ENCODE measurements around the gene KCNQ2.
A peak's percentile ranks its signal among the peaks of the same experiment; 100 is the strongest.
"Not testable (repeated sequence)": the region's sequence is repeated elsewhere in the genome, so short reads cannot be mapped to it uniquely, and the experiment has no call there.

The KCNQ2 gene

DNA sequence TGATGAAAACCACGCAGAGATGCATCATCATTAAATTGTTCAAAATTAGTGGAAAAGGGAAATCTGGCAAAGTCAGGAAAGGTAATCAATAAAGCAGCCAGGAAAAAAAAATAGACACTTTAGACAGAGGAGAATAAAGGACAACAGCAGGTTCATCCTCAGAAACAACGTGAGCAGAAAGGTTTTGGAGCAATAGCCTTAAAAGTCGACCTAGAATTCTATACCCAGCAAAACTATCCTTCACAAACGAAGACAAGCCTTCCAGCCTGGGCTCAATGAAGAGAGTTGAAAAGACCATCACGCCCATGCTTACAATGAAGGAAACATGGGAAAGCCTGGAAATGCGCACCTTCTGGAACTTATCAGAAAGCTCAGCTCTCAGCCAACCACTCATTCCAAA, 86.6 kb downstream of the KCNQ2 start:
- DNase-seq (ENCODE audit: low spot score), result no peak

DNA sequence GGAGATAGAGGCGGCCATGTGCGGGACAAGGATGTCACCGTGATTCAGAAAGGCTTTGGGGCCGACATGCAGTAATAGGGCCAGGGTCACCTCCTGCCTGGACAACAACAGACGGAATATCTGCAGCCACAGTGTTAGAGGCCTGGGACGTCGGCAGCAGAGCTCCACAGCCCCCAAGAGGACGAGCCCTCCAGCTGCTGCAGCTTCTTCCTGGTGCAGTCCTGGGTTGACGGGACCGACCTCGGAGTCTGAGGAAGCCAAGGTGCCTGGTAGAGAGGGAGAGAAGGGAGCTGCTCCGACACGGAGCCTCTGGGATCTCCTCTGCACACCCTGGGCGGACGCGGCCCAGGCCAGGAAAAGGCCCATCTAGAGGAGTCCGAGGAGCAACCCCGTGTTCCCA, 88.1 kb downstream of the KCNQ2 start:
- no peak for DNase-seq (ENCODE audit: low spot score)

DNA sequence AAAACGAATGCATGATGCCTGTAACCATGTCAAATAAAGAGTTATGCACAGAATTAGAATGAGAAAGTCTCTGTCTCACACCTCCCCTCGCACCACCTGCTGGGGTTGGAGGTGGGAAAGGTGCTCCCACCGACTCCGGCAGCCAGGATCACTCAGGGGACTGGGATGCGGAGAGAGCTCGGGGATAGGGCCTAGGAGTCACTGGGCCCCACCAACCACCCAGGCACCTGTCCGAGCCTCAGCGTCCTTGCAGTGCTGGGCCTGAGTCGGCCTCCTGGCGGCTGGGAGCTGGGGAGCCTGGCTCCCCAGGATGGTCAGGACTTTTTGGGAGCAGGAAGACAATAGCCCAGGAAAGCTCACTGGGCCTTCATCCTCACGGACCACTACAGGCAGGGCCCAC, 88.9 kb downstream of the KCNQ2 start:
- DNase-seq (ENCODE audit: low spot score), result no peak

DNA sequence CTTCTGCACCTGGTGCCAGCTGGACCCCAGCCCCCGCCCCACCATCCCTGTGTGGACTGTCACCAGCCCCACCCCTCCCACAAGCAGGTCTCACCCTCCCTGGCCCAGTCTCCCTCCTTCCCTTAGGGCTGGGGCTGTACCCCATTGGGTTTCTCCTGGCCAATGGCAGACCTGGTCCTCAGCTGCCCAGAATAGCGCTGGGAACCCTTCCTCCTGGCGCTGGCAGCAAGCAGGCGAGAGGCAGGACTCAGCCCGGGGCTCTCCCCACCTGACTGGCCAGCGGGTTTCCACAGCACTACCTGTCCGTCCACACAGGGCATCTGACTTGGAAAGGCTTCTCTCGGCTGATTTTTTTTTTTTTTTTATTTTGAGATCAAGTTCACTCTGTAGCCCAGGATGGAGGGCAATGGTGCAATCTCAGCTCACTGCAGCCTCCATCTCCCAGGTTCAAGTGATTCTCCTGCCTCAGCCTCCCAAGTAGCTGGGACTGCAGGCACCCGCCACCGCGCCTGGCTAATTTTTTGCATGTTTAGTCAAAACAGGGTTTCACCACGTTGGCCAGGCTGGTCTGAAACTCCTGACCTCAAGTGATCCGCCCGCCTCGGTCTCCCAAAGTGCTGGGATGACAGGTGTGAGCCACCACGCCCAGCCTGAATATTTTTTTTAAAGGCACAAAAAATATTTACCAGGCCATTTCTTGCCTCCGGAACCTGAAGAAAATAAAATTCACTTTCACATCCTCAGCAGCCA, 89.7 kb downstream of the KCNQ2 start:
- DNase-seq (ENCODE audit: low spot score), result no peak

DNA sequence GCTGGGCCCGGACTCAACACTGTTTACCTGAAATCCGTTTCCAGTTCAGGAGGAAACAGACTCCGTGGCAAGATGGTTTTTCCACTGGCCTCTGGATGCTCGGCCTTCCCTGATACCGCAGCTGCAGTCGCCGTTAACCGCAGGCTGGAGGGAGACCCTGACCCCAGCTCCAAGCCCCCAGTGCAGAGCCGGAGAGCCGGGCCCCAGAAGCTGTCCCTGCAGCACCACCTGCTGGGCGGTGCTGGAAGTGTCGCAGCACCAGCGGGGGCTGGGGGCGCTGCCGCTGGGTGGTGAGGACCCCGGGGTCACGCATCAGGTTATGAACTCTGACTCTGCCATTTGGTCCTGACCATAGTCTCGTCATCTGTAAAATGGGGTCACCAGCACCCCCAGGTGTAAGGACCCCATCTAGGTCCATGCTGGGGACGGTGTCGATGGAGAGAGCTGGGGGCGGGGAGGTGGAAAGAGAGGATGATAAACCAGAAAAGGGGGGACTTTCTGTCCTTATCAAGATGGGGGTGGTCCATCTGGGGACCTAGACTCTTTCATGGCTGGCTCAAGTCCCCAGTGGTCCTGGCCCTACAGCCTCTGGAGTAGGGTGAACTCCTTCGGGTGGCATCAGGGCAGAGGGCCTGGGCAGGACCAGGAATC, 90.5 kb downstream of the KCNQ2 start:
- peak; percentile 14 for DNase-seq (ENCODE audit: low spot score)

DNA sequence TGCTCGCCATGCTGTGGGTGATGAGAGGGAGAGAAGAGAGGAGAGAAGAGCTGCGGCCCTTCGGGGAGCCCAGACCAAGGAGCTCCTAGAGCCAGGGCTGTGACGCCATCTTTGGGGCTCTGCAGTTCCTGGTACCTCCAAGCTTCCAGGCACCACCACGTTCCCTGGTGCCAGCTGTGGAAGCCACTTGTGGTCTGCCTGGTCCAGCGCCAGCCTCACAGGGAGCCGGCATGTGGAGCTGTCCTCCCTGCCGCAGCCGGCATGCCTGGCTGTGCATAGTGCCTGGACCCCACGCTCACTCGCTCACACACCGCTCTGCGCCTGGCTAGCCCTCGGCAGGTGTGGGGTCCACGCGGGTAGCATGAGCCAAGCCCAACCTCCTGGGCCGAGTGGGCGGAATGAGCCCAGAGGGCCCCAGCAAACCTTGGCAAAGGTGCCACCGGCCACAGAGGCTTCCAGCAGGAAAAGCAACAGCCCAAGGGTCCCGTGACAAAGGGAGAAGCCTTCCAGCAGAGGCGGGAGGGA, 92.0 kb downstream of the KCNQ2 start:
- DNase-seq (ENCODE audit: low spot score), result no peak

DNA sequence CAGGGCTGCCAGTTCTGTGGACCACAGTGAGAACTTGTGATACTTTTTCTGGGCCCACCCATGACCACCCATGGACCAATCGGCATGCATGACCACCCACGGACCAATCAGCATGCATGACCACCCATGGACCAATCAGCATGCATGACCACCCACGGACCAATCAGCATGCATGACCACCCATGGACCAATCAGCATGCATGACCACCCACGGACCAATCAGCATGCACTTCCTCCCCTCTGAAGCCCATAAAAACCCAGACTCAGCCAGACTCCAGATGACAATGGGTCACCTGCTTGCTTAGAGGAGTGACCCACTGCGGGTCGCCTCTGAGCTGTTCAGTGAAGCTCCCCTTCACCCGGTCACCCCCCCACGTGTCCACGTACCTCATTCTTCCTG, 92.6 kb downstream of the KCNQ2 start:
- DNase-seq (ENCODE audit: low spot score), result not testable (repeated sequence)

DNA sequence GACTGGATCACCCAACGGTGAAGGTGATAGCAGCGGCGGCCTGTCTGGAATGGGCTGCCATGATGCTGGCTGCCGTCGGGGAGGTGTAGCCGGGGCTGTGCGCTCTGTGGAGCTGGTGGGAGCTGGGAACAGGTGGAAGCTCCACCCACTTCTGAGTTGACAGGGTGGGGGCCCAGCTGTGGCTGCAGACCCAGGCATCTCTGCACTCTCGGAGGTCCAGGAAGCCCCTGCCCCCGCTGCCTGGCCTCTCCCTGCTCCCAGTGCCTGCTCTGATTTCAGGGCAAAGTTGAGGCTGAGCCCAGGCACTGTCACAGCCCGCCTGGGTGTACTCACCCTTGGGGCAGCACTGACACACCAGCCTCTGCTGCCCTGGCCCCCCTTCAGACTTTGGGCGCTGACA, 93.2 kb downstream of the KCNQ2 start:
- no peak for DNase-seq (ENCODE audit: low spot score)

DNA sequence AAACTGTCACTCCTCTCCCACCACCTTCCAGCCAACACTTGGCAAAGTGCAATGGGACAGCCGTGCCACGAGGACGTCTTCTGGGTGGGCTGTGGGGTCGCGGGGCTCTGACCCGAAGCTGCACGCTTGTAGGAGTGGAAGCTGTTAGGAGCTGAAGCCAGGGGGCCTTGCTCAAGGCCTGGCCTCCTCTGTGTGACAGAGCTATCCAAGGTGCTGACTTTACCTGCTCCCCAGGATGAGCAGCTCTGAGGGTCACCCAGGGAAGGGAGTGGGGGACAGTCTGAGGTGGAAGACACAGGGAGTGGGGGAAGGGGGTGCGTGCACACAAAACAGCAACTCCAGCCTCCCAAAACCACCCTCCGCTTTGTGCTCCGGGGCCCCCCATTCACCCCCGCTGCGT, 93.8 kb downstream of the KCNQ2 start:
- DNase-seq (ENCODE audit: low spot score), result no peak

DNA sequence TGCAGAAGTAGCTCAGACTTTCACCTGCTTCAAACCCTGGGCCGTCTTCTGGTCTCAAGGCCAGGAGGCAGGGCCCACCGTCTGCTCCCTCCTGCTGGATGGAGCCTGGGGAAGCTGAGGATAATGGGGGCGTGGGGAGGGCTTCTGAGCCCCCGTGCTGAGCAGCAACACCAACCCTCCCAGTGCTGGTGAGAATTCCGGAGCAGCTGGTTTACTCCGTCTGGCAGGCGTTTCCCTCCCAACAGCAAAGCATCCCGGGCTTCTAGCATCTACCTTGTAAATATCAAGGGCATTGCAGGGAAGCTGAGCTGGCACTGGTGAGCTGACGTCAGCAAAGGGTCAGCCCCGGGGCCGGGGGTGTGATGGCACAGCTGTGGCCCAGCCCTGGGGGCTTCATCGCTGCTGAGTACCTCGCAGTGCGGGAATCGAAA, 94.5 kb downstream of the KCNQ2 start:
- DNase-seq (ENCODE audit: low spot score), result no peak

DNA sequence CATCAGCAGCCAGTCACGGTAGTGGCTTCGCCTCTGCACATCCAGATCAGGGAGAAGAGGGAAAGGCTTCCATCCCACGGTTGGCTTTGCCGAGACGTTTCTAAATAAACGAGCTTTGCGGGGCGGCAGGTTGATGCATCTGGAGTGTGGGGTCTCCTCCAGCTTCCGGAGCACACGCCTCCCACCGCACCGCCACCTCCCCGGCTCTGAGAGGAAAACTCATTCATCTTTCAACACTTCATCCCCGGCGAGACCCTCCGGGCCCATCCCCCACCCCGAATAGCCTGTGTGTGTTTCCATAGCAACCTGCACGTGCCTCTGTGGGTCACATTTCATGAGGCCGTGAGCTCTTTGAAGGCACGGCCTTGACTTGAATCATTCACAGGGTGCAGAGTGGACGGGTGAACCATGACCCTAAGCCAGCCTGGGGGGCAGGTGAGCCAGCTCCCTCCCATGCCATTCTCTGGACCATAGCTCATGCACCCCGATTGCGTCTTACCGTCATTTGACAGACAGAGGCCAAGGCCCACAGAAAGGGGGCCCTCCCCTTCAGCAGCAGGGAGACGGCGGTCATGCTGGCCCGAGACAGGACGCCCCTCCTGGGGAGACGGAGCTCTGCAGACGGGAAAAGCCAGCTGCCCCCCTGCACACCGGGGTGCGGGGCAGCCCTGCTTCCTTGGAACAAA, 95.1 kb downstream of the KCNQ2 start:
- DNase-seq (ENCODE audit: low spot score), result no peak

DNA sequence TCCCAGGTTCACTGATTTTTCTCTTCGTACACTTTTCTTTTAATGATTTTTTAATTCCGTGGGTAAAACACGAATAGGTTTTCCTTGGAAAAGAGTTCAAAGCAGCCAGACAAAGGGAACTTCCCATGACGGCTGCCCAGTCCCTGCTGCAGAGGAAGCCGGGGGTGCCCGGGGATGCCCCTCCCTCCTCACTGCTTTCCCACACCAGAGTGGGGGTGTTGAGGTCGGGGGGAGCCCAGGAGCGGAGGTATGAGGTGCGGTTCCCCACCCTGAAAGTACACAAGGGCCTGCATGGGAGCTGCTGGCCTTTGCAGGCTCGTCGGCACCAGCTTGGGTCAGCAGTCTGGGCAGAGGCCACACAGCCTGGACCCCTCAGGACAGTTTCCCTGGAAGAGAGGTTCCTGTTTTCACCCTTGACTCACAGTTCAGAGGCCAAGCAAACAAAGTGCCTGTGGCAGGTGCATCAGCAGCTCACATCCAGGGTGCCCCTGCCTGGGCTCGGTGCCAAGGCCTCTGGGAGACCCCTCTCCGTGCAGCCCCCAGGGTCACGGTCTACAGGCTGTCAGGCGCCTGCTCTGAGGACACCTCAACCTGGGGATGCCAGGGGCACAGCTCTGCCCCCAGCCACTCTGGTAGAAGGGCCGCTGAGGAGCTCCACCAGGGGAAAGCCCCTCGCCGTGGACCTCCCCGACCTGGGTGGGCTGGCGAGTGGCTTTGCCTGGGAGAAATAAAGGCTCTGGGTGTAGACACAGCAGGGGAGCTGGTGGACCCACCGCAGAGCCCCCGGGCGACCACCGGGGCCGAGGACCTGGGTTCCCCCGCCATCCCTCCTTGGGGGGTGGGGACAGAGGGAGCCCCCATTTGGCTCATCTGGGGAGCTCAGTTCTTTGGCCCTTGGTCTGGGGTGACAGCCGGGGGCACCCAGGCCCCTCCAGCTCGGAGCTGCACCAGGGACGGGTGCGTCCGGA, 95.9 kb downstream of the KCNQ2 start:
- DNase-seq (ENCODE audit: low spot score), result no peak

DNA sequence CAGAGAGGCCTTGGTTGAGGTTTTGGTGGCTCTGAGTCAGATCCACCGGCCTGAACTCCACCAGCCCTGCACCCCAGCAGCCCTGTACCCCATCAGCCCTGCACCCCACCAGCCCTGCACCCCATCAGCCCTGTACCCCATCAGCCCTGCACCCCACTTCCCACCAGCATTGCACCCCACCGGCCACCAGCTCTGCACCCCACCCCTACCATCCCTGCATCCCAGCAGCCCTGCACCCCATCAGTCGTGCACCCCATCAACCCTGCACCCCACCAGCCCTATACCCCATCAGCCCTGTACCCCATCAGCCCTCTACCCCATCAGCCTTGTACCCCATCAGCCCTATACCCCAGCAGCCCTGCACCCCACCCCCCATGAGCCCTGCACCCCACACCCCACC, 97.0 kb downstream of the KCNQ2 start:
- DNase-seq (ENCODE audit: low spot score), result no peak

DNA sequence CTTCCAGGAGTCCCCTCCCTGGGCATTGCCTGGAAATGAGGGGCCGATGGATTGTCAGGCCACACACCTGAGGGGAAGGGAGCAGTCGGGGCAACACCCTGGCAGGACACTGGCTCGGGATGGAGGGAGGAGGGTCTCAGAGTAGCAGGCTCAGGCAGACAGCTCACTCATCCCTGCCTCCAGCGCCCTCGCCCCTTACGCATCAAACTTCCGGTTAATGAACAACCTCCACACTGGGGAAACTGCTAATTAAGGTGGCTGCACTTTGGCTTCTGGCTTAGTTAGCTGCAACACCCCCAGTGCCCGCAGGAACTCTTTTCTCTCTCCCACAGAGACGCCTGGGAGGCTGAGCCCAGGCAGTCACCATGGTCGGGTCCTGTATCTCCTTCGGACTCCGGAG, 98.0 kb downstream of the KCNQ2 start:
- no peak for DNase-seq (ENCODE audit: low spot score)

DNA sequence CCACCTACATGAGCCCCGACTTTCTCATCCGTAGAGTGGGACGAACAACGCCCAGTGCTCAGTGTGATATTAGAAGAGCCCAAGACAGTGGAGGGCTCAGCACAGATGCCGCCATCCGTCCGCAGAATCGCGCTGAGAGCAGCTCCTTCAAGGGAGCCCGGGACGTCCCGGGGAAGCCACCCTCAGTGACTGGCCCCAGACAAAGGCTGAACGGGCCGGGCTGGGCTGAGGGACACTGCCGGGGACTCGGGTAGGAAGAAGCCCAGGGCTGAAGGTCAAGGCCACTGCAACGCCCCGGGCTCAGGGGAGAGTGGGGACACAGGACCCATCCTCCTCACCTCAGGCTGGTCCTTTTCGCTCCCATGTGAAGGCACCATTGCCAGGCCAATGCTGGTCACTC, 98.5 kb downstream of the KCNQ2 start:
- no peak for DNase-seq (ENCODE audit: low spot score)

DNA sequence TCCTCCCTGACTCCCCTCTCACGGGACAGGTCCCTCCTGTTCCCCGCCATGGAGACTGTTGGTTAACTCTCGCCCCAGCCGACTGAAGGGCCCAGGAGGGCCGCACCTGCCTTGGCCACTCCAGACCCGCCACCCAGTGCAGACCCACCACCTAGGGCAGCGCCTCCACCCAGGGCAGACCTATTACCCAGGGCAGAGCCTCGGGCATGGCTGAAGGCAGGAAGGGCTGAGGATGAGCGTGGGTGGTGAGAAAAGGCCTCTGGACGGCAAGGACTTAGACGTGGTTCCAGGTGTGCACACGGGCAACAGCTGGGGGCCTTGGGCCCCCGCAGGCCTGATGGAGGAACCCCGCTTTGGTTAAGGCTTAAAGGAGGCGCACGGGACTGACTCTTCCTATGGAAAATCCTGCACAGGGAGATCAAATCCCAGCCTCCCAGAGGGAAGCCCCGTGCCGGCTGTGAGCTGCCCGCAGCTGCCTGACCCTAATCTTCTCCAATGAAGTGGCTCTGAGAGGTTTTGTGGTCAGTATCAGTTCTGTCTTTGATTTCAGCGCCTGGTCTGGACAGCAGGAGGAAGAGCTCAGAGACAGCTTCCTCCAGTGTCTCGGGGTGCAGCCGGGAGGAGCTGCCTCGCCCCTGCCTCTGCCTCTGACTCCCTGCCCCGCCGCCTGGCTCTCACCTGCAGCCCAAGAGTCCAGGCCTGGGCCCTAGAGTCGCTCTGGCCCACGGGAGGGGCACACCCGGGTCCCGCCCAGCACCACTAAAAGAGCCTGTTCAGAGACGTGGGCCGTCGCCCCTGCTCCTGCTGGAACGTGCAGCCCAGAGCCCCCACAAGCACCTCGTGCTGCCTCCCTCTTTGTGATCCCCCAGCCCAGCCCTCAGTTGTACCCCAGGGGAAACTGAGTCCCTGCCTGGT, 99.2 kb downstream of the KCNQ2 start:
- DNase-seq (ENCODE audit: low spot score), result no peak

DNA sequence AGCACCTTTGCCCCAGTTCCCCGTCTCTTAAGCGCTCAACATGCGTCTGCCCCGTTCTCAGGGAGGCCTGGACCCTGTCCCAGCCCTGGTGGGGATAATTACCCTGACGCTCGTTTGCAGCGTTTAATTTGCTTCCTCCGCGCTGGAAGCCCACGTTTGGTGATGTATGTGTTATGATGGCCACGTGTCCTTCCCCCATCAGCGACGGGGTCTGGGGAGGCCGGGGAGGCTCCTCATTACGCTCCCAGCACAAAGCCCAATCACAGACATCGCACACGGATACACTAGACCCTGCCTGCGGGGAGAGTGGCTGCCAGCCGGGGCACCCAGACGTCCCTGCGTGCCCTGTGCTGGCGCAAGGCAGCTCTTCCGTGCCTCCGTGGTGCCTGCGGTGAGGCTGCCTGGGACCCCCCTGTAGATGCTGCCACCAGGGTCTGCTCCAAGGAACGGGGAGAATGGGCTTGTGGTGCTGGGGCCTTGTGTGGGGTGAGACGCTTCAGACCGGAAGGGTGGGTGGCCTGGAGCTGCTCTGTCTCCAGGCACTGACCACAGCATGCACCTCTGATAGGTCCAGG, 101.1 kb downstream of the KCNQ2 start:
- DNase-seq (ENCODE audit: low spot score), result no peak

DNA sequence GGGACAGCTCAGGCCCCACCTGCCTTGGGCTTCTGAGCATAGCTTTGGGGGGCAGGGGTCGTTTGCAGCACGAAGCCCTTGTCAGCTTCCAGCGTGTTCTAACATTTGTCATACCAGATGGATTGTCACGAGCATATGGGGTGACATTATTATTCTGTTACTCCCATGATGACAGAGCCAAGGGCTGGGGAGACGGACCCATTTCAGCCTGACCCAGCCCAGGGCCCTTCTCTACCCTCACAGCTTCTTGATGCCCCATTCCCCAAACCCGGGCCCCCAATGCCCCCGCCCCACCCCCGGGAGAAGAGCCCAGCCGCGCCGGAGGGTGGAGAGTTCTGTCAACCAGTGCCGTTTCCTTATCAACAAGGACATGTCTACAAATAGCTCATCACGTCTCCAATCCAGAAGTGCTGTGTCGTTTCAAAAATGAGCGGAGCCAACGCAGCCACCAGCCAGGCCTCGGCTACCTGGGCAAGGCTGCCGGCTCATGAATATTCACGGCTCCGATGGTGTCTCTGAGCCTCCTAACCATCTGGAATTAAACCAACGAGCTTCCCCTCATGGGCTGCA, 101.8 kb downstream of the KCNQ2 start:
- no peak for DNase-seq (ENCODE audit: low spot score)

DNA sequence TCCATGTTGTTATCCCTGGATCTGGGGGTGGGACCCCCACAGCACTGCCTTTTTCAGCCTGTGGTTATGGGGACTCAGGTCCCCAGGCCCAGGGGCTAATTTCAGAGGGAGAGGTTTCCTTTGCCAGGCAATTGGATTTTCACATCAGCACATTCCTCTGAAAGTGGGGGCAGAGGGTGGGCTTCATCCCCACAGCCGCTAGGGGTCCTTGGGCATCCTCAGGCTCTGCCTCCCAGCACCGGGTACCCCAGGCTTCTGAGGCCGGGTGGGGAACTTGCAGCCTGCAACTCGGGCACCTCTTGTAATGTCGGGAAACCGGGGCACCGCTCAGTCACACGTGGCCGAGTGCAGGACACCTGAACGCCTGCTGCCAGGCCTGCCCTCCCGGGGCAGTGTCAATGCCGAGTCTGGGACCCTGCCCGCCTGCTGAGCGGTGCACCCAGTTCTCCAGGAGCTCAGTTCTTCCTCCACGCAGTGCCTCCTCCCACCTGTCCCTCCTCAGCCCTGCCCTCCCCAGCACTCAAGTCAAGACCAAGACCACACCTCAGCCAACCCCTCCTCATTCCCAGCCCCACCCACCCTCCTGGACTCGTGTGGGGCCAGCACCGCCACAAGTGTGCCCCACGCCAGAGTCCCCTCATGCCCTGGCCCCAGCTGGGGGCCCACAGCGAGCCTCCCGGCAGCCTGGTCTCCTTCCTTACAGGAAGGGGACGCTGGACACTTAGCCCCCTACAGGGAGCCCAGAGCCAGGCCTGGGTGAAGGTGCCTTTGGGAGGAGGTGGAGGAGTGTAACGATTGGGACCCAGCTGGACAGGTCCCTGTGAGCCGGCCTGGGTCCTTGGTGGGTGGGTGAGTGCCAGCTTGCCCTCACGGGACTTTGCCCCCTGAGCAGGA, 102.5 kb downstream of the KCNQ2 start:
- DNase-seq (ENCODE audit: low spot score), result no peak

All from CD4-positive, alpha-beta T cell treated with Interleukin-6 at 100 ng/mL for 8 hours (primary cell).